H9 (cell line): Measurements from ENCODE around the gene UTP11. TPM values are rescaled to one million over a fixed set of nuclear protein-coding genes. Genes with fewer than 3 reads are reported as not detected.

Experiments used
- DNase-seq: peaks from one replicate; pipeline ENCODE4 v3.0.0-alpha.2; 2017
- H2AFZ ChIP-seq: one replicate; pipeline ENCODE4 v1.6.1; 2013; ENCODE audit warnings: mild to moderate bottlenecking, low read length, control low read depth, moderate library complexity
- H2AK5ac ChIP-seq: 2 replicates; pipeline ENCODE4 v1.6.1; 2013; ENCODE audit warnings: low read length, control low read depth, mixed read lengths; ENCODE audit not compliant: insufficient read length
- H2BK120ac ChIP-seq: one replicate; pipeline ENCODE4 v1.6.1; 2013; ENCODE audit warnings: low read depth, mild to moderate bottlenecking, low read length, control low read depth, inconsistent platforms; ENCODE audit not compliant: poor library complexity, severe bottlenecking
- H2BK12ac ChIP-seq: 2 replicates; pipeline ENCODE4 v1.6.1; 2013; ENCODE audit warnings: low read length, control low read depth, mixed read lengths, low read depth; ENCODE audit not compliant: insufficient read length
- H2BK15ac ChIP-seq: 2 replicates; pipeline ENCODE4 v1.6.1; 2013; ENCODE audit warnings: low read depth, low read length, control low read depth
- H2BK20ac ChIP-seq: one replicate; pipeline ENCODE4 v1.6.1; 2013; ENCODE audit warnings: low read depth, mild to moderate bottlenecking, low read length, control low read depth, inconsistent platforms; ENCODE audit not compliant: poor library complexity, severe bottlenecking
- H2BK5ac ChIP-seq: 2 replicates; pipeline ENCODE4 v1.6.1; 2013; ENCODE audit warnings: low read length, control low read depth, mixed read lengths; ENCODE audit not compliant: insufficient read length
- H3K14ac ChIP-seq: 2 replicates; pipeline ENCODE4 v1.6.1; 2013; ENCODE audit warnings: low read length, control low read depth; ENCODE audit not compliant: insufficient read depth
- H3K18ac ChIP-seq: 2 replicates; pipeline ENCODE4 v1.6.1; 2013; ENCODE audit warnings: low read depth, mild to moderate bottlenecking, mixed read lengths, low read length, control low read depth; ENCODE audit not compliant: insufficient read length
- H3K23ac ChIP-seq: 2 replicates; pipeline ENCODE4 v1.6.1; 2013; ENCODE audit warnings: low read length, control low read depth, mixed read lengths, low read depth; ENCODE audit not compliant: insufficient read length
- H3K23me2 ChIP-seq: 2 replicates; pipeline ENCODE4 v1.6.1; 2013; ENCODE audit warnings: low read depth, mild to moderate bottlenecking, mixed read lengths, low read length, control low read depth; ENCODE audit not compliant: insufficient read length, poor library complexity, severe bottlenecking
- H3K27ac ChIP-seq: 2 replicates; pipeline ENCODE4 v1.5.1; 2013; ENCODE audit warnings: low read length, control low read depth, mixed read lengths, low read depth; ENCODE audit not compliant: insufficient read length
- H3K27me3 ChIP-seq: 2 replicates; pipeline ENCODE4 v1.6.1; 2013; ENCODE audit warnings: low read length, control low read depth, inconsistent platforms; ENCODE audit not compliant: insufficient read depth
- H3K4ac ChIP-seq: 2 replicates; pipeline ENCODE4 v1.6.1; 2013; ENCODE audit warnings: low read depth, mild to moderate bottlenecking, control low read depth, inconsistent platforms, low read length, moderate library complexity
- H3K4me1 ChIP-seq: 2 replicates; pipeline ENCODE4 v1.6.1; 2013; ENCODE audit warnings: low read length, control low read depth, inconsistent platforms; ENCODE audit not compliant: insufficient read depth
- H3K4me2 ChIP-seq: 2 replicates; pipeline ENCODE4 v1.6.1; 2013; ENCODE audit warnings: low read length, control low read depth, mixed read lengths; ENCODE audit not compliant: insufficient read length, insufficient read depth
- H3K56ac ChIP-seq: 2 replicates; pipeline ENCODE4 v1.6.1; 2013; ENCODE audit warnings: low read depth, mild to moderate bottlenecking, mixed read lengths, low read length, control low read depth; ENCODE audit not compliant: insufficient read length
- H3K79me1 ChIP-seq: 2 replicates; pipeline ENCODE4 v1.6.1; 2013; ENCODE audit warnings: low read depth, mild to moderate bottlenecking, moderate library complexity, low read length, control low read depth, inconsistent platforms; ENCODE audit not compliant: insufficient read depth, poor library complexity, severe bottlenecking
- H3K79me2 ChIP-seq: 2 replicates; pipeline ENCODE4 v1.6.1; 2013; ENCODE audit warnings: low read length, control low read depth, inconsistent platforms; ENCODE audit not compliant: insufficient read depth
- H3K9ac ChIP-seq: 2 replicates; pipeline ENCODE4 v1.6.1; 2013; ENCODE audit warnings: low read length, control low read depth, mixed read lengths; ENCODE audit not compliant: insufficient read length; ENCODE audit errors: extremely low read depth
- H3K9me3 ChIP-seq: one replicate; pipeline ENCODE4 v1.6.1; 2013; ENCODE audit warnings: low read depth, low read length, inconsistent platforms; ENCODE audit not compliant: control insufficient read depth
- H3T11ph ChIP-seq: one replicate; pipeline ENCODE4 v1.6.1; 2013; ENCODE audit warnings: mild to moderate bottlenecking, low read length, control low read depth, inconsistent platforms
- H4K20me1 ChIP-seq: one replicate; pipeline ENCODE4 v1.6.1; 2013; ENCODE audit not compliant: control insufficient read depth, insufficient read length, insufficient read depth
- H4K5ac ChIP-seq: 2 replicates; pipeline ENCODE4 v1.6.1; 2013; ENCODE audit warnings: low read depth, mild to moderate bottlenecking, mixed read lengths, low read length, control low read depth; ENCODE audit not compliant: insufficient read length
- H4K8ac ChIP-seq: replicated peaks from 2 replicates; pipeline ENCODE4 v1.6.1; 2013; ENCODE audit warnings: low read length, control low read depth, mixed read lengths, low read depth; ENCODE audit not compliant: insufficient read length
- H4K91ac ChIP-seq: 2 replicates; pipeline ENCODE4 v1.6.1; 2013; ENCODE audit warnings: low read depth, mild to moderate bottlenecking, moderate library complexity, mixed read lengths, low read length, control low read depth; ENCODE audit not compliant: insufficient read length
- H3K27ac Mint-ChIP-seq, 3 experiments: 2 replicates in 2 of 3; 3 replicates in 1 of 3; pipeline ENCODE4 v1.8.0; 2020 to 2021; ENCODE audit warnings: mixed read lengths in 3 of 3, mild to moderate bottlenecking in 1 of 3, moderate library complexity in 1 of 3
- H3K27me3 Mint-ChIP-seq: 2 replicates; pipeline ENCODE4 v1.8.0; 2021; ENCODE audit warnings: low read depth, mild to moderate bottlenecking, moderate library complexity, mixed read lengths
- H3K36me3 Mint-ChIP-seq, 3 experiments: 2 replicates in 2 of 3; 3 replicates in 1 of 3; pipeline ENCODE4 v1.8.0; 2020 to 2021; ENCODE audit warnings: low read depth in 3 of 3, mixed read lengths in 3 of 3; ENCODE audit not compliant: insufficient read depth in 1 of 3
- H3K4me1 Mint-ChIP-seq, 2 experiments: 2 replicates each; pipeline ENCODE4 v1.8.0; 2020; ENCODE audit warnings: mixed read lengths in 2 of 2
- H3K4me3 Mint-ChIP-seq, 2 experiments: 2 replicates in 1 of 2; 3 replicates in 1 of 2; pipeline ENCODE4 v1.8.0; 2020 to 2021; ENCODE audit warnings: mild to moderate bottlenecking in 2 of 2, mixed read lengths in 2 of 2, moderate library complexity in 1 of 2
- H3K9me3 Mint-ChIP-seq, 2 experiments: 2 replicates in 1 of 2; 3 replicates in 1 of 2; pipeline ENCODE4 v1.8.0; 2020; ENCODE audit warnings: mild to moderate bottlenecking in 2 of 2, mixed read lengths in 2 of 2, moderate library complexity in 1 of 2
- WGBS: extraction: QIAGEN DNeasy Blood & Tissue Kit; methylation state at CpG from one replicate; pipeline ENCODE4 v1.1.7; 2013; ENCODE audit warnings: missing lambda C conversion rate, low lambda C conversion rate, mixed read lengths; ENCODE audit not compliant: insufficient read length; ENCODE audit errors: extremely low coverage; 5-methylcytosine and 5-hydroxymethylcytosine counted together
- total RNA-seq: library from RNA; stranded (reverse); gene quantifications from 2 replicates; pipeline ENCODE4 v1.2.1, GENCODE V29; 2021
- TF ChIP-seq, protein P1 (sequence below): fragments of 200-600 bp; sonication (generic); conservative IDR thresholded peaks from 3 replicates; pipeline ENCODE4 v1.8.0; 2021; ENCODE audit warnings: antibody characterized with exemption, mild to moderate bottlenecking

UTP11 gene
- total RNA-seq, 1 experiment from 2014 or later = 63.1 TPM

DNA sequence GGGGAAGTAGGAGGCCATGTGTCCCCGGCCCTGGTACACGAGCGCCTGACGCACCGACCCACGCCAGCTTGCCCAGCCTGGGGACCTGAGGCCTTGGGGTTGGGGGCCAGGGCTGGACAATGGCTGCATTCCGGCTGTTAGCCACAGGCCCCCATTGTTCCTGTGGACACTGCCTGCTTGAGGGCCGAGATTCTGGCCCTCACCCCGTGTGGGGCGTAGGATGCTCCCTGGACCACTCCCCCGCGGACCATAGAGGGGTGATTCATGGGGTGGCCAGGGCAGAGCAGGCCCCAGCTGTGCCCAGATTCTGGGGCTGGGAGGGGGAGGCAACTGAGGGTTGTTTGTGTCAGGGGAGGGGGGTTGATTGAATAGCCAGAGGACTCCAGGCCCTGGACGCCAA is 22.3 kb downstream of the UTP11 start:
- H3K9me3 ChIP-seq = no peaks in the 10 kb centered on the region
- H3K4ac ChIP-seq = no peak overlapping the region
- H3K79me1 ChIP-seq = no peaks in the 10 kb centered on the region
- no peak overlapping the region for H3K56ac ChIP-seq
- no peak overlapping the region for H2BK20ac ChIP-seq
- DNase-seq = no peak
- no peak overlapping the region for H3K27ac Mint-ChIP-seq
- no peaks in the 10 kb centered on the region for H3K23me2 ChIP-seq
- H3K27ac ChIP-seq = no peak overlapping the region
- no peak overlapping the region for H3K4me2 ChIP-seq
- no peak overlapping the region; the same call in 1 of the 2 replicates for H3K14ac ChIP-seq
- H3K27me3 Mint-ChIP-seq = no peaks in the 10 kb centered on the region; the same call in 1 of the 2 replicates
- peaks cover 2 to 12% (median 6%) of the 10 kb centered on the region in 3 experiments; a peak in 4 of 7 replicates for H3K36me3 Mint-ChIP-seq
- H4K91ac ChIP-seq = no peak overlapping the region
- H2AK5ac ChIP-seq = no peak overlapping the region
- no peaks in the 10 kb centered on the region for H3K79me2 ChIP-seq
- WGBS = no CpG with 5 or more reads among the region's 13 CpGs
- H3K23ac ChIP-seq = no peak overlapping the region
- H2BK5ac ChIP-seq = no peak overlapping the region
- H3K27me3 ChIP-seq = no peaks in the 10 kb centered on the region
- peaks cover 8 to 19% of the 10 kb centered on the region in 2 experiments for H3K4me1 Mint-ChIP-seq
- no peak overlapping the region for H3T11ph ChIP-seq
- no peak overlapping the region for H3K9ac ChIP-seq
- H2BK120ac ChIP-seq = no peak overlapping the region
- H3K4me3 Mint-ChIP-seq = no peak overlapping the region
- H3K4me1 ChIP-seq = no peaks in the 10 kb centered on the region; the same call in 1 of the 2 replicates
- H3K18ac ChIP-seq = no peak overlapping the region
- H2AFZ ChIP-seq = no peak overlapping the region
- no peaks in the 10 kb centered on the region for H4K20me1 ChIP-seq
- H4K5ac ChIP-seq = no peak overlapping the region
- TF ChIP-seq, protein P1, sequence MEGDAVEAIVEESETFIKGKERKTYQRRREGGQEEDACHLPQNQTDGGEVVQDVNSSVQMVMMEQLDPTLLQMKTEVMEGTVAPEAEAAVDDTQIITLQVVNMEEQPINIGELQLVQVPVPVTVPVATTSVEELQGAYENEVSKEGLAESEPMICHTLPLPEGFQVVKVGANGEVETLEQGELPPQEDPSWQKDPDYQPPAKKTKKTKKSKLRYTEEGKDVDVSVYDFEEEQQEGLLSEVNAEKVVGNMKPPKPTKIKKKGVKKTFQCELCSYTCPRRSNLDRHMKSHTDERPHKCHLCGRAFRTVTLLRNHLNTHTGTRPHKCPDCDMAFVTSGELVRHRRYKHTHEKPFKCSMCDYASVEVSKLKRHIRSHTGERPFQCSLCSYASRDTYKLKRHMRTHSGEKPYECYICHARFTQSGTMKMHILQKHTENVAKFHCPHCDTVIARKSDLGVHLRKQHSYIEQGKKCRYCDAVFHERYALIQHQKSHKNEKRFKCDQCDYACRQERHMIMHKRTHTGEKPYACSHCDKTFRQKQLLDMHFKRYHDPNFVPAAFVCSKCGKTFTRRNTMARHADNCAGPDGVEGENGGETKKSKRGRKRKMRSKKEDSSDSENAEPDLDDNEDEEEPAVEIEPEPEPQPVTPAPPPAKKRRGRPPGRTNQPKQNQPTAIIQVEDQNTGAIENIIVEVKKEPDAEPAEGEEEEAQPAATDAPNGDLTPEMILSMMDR = no peak
- no peak overlapping the region for H4K8ac ChIP-seq
- no peak overlapping the region for H2BK12ac ChIP-seq
- H2BK15ac ChIP-seq = no peak overlapping the region
- peaks cover 0 to 6% of the 10 kb centered on the region in 2 experiments; a peak in 2 of 5 replicates for H3K9me3 Mint-ChIP-seq
